ENCODE results near the gene VWA8.
A peak's percentile ranks its signal among the peaks of the same experiment; 100 is the strongest.

VWA8 gene

DNA sequence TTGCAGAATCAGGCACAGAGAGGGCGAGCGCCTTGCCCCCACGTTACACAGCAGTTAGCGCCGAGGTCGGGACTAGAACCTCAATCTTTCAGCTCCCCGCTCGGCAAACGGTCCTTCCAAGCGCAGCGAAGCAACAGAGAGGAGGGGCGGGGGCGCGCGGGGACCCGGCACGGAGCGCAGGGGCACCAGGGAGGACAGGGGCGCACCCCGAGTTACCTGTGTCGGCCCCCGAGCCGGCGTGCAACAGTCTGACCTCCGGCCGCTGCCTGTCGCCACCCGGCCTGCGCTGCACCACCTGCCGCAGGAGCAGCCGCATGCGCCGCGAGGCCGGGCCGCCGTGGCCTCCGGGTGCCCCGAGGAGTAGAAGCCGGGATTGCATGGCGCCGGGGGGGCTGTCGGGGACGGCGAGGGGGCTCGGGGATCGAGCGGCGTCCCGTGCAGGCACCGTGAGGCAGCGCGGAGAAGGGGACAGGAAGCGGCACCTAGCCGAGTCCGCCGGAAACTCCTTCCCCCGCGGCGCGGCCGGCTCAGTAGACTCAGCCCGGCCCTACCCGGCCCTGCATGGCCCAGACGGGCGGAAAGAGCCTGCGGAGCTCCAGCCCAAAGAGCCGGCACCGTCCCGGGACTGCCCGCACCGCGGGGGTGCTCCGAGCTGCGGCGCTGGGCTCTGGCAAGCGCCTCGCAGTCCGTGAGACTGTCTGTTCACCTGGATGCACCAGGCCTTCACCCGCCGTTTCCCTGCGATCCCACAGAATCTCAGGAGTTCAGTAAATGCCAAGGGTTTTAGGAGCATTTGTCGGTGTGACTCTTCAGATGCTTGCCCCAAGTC is at the start of gene VWA8:
Gene VWA8, minus strand, starts transcription at position 473 of the 829 bp plus-strand sequence. Its CDS starts 94 bp downstream, at position 379.
- intact Hi-C loops (cut with DNase I): loop anchor here (5.0 kb wide), 1 partner anchor 76 kb away; no protein-coding TSS in a partner anchor
- peak; percentile 53 to 92 (median 78) for DNase-seq

DNA sequence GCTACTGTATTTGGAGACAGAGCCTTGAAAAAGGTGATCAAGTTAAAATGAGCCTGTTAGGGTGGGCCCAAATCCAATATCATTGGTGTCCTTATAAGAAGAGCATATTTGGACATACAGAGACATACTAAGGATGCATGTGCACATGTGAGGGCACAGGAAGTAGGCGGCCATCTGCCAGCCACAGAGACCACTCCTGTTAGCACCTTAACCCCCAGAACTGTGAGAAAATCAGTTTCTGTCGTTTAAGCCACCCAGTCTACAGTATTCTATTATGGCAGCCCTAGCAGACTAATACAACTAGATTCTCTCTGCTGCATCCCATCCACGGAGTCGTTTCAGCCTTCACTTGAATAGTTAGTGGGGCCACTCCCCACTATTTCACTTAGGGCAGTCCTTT is 48.1 kb upstream of the VWA8 start:
- DNase-seq: no peak
- intact Hi-C loops (cut with DNase I): no loop called here

DNA sequence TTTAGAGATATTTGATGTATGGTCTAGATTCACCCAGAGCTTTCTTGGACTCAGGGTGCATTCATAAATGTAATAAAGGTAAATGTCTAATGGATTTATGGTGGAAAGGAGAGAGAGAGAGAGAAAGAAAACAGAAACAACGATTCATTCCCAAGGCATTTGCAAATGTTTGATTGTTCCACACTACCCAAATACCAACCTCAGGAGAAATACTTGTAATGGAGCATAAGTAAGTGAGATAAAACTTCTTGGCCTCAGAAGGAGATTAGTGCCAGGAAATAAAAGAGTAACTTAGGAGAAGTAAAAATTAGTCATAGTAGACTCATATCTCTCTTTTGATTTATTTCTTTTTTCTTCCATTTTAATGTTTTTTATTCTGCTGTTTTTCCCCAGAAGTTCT is 46.9 kb upstream of the VWA8 start:
- DNase-seq: no peak
- intact Hi-C loops (cut with DNase I): no loop called here

DNA sequence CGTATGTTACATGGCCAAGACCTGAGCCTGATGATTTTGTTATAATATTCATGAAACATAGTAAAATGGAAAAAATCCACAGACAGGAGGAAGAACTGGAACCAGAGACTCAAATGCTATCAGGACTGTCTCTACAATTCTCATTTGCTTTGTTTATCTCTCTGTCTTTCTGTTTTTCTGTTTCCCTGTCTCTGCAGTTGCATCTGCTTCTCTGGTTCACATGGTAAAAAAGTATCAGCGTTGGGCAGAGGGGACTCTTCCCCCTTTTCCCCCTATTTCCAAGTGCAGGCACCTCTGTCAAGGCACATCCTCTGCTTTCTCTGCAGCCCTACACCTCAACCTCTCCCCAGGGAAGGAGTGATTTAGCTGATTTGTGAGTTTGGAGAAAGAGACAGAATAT is 41.2 kb upstream of the VWA8 start:
- intact Hi-C loops (cut with DNase I): no loop called here
- no peak for DNase-seq

DNA sequence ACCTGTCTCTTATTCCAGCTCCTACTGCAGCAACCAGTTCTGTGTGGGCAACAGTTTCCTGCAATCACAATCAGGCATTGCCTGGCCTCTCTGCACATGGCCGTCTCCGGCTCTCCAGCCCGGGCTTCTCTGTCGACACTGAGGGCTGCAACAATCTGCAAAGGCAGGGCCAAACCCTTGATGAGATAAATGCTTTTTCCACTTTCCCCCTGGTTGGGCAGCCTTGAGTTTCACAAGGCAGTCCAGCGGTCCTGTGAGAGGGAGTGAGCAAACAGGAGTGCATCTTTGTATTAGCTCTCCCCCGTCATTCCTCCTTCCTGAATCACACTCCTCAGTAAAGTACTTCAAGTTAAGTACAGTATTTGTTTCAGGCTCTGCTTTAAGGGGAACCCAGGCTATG is 40.7 kb upstream of the VWA8 start:
- intact Hi-C loops (cut with DNase I): no loop called here
- DNase-seq: no peak

DNA sequence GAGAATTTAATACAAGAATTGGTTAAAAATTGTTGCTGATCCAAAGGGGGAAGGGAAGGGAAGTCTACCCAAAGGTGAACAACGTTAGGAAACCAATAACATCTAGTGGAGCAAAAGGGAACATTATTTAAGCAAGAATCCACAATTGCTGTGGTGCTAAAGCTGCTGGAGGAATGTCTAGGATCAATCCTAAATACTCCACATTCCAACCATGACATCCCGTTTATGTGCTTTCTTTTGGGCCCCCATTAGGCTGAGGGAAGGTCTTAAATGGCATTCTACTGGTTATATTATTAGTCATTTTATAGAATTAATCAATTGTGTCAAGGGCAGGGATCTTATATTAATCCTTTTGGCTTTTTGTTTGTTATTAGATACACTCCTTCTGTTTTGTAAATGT is 39.9 kb upstream of the VWA8 start:
- intact Hi-C loops (cut with DNase I): no loop called here
- no peak for DNase-seq

DNA sequence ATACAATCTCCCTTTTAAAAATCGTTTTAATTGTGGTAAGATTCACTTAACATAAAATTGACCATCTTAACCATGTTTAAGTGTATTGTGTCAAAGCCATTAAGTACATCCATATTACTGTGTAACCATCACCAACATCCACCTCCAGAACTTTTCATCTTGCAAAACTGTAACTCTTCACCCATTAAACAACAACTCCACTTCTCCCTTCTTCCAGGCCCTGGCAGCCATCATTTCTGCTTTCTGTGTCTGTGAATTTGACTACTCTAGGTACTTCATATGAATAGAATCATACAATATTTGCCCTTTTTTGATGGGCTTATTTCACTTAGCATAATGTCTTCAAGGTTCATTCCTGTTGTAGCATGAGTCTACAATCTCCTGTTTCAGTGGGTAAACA is 36.5 kb upstream of the VWA8 start:
- no peak for DNase-seq
- intact Hi-C loops (cut with DNase I): no loop called here

DNA sequence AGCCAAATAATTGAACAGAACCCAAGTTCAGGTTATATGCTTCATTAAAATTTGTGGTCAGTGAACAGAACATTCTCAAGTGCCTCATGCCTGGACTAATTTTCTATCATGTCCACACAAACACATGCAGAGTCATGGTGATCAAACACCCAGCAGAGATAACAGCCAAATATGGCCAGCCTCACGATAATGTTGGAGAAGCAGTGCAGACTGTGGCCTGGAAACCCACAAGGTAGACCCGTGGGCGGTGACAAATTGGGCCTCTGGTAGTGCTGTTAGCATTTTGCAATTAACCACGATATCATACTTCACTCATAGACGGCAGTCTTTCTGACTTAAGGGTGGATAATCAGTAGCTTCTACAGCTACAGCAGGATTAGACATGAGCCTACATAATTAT is 35.0 kb upstream of the VWA8 start:
- no peak for DNase-seq
- intact Hi-C loops (cut with DNase I): no loop called here

DNA sequence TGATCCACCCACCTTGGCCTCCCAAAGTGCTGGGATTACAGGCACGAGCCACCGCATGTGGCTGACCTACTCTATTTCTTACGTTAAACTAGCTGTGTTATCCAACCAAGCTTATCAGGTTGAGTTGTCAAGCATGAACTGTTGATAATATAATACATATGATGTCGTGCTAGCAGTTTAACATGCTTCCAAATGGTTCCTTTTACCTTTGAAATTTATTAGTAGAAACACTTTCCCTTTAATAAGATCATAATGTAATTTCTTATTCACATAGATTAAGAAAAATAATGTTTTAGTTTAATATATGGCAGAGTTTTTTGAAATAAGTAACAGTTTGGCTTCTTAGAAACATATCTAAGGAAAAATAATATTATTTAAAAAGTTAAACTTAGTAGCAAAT is 34.4 kb upstream of the VWA8 start:
- DNase-seq: no peak
- intact Hi-C loops (cut with DNase I): no loop called here

DNA sequence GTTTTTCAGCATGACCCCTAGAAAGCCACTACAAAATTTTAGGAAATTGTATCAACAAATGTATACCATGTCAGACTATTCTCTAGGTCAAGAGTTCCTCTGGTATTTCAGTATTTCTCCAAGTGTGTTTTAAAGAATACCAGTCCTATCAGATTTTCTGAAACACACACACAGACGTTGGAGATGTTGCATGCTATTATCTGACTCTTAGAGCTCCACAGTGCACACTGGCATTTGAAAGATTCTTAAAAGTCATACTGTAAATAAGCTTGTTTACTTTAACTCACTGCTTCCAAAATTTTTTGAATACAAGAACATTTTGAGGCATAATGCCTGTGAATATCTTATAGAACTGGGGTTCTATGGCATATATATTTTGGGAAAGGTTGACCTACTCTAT is 33.8 kb upstream of the VWA8 start:
- intact Hi-C loops (cut with DNase I): no loop called here
- DNase-seq: no peak

DNA sequence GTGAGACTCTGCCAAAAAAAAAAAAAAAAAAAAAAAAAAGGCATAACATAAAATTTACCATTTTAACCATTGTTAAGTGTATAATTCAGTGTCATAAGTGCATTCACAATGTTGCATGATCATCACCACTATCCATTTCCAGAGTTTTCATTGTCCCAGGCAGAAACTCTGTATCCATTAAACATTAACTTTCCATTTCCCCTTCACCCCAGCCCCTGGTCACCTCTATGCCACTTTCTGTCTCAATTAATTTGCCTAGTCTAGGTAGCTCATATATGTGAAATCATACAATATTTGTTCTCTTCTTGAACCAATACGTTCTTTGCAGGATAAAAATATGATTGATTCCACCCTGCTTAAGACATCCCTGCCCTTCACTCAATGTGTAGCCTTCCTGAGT is 31.0 kb upstream of the VWA8 start:
- intact Hi-C loops (cut with DNase I): no loop called here

DNA sequence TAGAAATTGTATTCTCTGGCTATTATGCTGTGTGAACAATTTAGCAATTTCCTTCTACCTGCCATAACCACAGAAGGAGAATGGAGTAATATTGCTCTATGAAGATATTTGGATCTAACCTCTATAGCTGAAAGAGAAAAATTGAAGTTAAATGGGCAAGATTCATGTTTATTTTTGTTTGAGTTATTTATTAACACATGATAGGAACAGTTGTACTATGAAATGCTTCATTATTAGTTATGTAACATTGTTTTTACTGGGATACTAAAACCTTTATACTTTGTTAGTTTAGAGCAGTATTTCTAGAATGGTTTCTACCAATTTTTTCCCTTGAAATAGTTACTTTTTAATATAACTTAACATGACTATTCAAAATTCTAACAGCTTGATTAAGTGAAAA is 27.3 kb upstream of the VWA8 start:
- intact Hi-C loops (cut with DNase I): no loop called here
- DNase-seq: no peak

More for the DNA sequence above, 31.0 kb upstream of the VWA8 start:
- no peak for DNase-seq

DNA sequence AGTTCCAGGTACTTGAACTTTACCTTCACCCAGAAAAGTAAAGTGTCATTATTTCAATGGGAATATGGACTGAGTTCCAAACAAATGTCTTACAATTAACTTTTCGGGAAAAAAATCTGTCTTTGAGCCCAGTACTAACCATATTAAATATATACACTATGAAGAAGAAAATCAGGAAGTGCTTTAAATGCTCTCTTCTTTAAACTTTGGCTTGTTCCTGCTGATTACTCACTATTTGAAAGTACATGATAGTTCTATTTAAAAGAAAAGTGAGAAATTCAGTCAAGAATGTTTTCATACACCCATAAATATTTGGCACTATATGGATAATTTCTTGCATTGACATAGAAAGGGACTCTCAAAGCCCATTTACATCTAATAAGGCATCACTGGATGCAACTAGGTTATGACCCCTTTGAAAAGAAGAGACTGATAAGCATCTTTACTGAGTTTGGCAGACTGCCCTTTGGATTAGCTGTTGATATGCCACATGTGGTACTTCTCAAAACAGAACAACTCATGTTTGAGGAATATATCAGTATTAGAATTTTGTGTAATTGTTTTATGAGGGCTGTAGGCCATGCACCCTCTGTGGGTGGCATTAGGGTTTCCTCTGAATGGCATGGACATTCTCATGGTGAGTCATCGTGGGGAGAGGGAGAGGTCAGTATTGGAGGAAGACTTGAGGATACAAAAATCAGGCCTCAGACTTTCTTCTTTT is 25.0 kb upstream of the VWA8 start:
- DNase-seq: no peak
- intact Hi-C loops (cut with DNase I): no loop called here

DNA sequence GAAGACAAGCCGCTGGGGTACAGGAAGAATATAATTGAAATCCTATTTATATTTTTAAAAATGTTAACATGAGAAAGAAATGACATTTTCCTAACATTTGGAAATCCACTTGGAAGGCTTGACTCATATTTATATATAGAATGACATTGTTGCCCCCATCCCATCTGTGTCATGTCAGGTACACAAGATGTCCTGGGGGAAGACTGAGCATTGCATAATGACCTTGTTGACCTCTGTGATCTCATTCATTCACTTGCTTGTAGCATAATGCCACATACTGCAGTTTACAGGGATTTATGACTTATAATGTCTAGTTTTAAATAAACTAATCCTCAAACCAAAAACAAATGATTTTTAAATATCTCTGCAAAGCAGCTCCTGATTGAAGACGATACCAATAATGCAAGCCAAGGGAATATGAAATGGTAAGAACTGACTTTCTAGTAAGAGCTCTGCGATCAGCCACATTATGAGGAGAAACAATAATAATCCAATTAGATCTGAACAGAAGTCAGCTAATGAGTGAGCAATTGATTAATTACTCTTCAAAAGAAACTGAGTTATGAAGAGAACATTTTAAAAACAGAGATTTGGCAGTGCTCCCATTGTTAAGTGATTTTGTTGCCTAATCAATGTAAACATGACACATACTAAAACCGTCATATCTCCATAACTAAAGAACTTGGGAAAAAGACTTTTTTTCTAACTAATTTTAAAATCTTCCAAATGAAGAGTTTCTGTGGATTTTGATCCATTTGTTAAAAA is 21.2 kb upstream of the VWA8 start:
- no peak for DNase-seq
- intact Hi-C loops (cut with DNase I): no loop called here

DNA sequence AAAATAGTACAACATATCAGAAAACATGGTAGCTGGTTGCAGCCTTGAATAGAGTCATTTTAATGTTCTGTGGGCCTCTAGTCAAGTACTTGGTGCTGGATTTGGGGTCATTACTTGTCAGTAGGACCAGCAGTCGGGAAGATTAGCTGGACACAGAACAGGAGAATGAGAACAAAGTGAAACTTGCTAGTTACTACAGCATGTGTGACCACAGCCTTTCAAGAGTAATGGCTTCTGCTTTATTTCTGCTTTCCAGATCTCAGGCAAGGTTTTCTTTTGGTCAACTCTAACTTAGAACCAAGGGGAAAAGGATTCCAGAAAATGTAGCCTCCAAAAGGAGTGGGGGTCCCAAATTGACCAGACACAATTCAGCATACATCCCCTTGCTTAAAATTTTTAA is 17.1 kb upstream of the VWA8 start:
- intact Hi-C loops (cut with DNase I): no loop called here

DNA sequence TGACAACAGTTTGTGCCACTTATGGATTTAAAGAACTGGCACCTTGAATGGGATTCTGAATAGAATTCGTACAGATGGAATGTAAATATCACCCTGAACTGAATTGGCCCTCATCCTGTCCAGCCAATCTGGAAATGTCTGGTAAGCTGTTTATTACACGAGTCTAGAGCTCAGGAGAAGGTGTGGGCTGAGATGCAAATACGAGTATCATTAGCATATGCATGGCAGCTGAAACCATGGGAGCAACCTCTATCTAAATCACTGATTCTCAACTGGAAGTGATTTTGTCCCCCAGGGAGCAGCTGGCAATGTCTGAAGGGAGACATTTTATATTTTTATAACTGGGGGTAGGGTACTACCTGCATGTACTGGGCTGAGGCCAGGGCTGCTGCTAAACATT is 15.6 kb upstream of the VWA8 start:
- intact Hi-C loops (cut with DNase I): no loop called here

More for the DNA sequence above, 17.1 kb upstream of the VWA8 start:
- DNase-seq: no peak

DNA sequence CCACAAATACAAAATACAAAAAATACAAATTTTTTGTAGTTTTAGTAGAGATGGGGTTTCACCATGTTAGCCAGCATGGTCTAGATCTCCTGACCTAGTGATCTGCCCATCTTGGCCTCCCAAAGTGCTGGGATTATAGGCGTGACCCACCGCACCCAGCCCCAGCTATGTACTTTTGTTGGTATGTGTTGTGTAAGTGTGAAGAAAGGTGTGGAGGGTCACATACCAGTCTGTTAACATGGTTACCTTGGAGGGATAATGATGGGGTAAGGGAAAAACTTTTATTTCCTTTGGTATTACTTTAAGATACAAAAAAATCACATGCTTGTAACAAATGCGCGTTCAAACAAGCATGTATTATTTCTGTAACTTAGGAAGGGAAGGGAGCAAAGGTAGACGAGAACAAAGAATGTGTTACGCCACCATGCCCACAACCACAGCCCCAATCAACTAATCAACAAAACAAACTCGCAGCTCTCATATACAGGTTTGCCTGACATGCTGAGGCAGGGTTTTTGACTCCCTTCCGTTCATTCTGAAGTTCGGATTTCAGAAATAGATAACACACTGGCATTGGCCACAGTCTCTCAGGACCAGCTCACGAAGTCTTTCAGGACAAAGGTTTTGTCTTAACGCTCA is 13.5 kb upstream of the VWA8 start:
- intact Hi-C loops (cut with DNase I): no loop called here
- DNase-seq: no peak

More for the DNA sequence above, 15.6 kb upstream of the VWA8 start:
- no peak for DNase-seq

DNA sequence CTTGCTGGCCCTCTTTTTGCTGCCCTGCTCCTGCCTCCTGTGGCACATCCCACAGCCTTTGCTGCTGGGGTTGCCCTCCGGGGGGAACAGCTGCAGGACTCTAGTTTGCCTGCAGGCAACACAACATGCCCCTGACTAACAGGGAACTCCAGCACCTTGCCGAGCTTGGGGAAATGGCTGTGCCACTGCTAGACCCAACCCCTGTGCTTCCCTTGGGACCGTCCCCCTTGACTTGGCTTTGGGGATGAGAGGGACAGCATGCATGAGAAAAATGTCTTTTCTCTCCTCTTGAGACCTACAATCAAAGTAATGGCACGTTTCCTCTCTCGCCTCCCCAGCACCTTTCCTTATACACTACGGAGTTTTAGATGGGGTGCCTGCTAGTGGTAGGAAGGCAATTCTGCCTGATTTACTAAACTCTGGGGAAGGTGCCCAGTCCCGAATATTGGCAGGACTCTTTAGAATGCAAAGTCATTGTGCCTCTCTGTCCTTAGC is 12.4 kb upstream of the VWA8 start:
- intact Hi-C loops (cut with DNase I): no loop called here
- peak in 7 of 42 donors; percentile 3 to 37 (median 9) for DNase-seq

DNA sequence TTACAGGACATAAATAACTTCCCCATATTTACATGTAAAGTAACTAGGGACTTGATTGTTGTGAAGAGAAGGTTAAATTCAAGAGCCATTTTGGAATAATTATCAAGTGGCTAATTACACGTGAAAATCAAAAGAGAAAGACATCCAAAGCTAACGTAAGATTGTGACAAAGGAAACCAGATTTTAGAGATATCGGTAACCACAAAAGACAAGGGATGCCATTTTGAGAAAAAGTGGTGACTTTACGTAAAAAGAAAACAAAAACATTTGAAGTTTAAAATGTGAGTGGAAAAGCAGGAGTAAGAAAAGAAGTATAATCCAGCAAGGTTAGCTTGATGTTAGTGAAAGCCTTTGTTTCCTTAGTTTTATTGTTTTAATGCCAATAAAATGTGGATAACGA is 10.9 kb upstream of the VWA8 start:
- no peak for DNase-seq
- intact Hi-C loops (cut with DNase I): no loop called here
